ENCODE results near the gene ELOVL5.

DNA sequence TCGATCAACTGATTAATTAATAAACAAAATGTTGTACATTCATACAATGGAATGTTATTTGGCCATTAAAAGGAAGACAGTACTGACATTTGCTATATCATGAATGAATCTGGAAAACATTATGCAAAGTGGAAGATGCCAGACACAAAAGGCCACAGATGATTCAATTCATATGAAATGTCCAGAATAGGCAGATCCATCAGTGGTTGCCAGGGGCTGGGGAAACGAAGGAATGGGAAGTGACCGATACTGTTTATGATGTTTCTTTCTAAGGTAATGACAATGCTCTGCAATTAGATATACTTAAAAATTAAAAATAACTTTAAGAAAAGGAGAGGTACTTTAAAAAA lies 37.2 kb downstream of the ELOVL5 start:
- TF ChIP-seq REST (IDR thresholded peaks at IDR 0.05; ENCODE audit: insufficient read depth in 1 of 2, low read depth in 2 of 2, low read length in 2 of 2) = no peak
- no peak for TF ChIP-seq TAF1 (IDR thresholded peaks at IDR 0.05; ENCODE audit: borderline replicate concordance, insufficient read depth, low read length)
- TF ChIP-seq POLR2AphosphoS5 (IDR thresholded peaks at IDR 0.05; ENCODE audit: low read depth, low read length) = no peak
